Measurements from ENCODE around the gene HMGN4.

- TF ChIP-seq POLR2A (IDR thresholded peaks at IDR 0.05; ENCODE audit: borderline replicate concordance, extremely low read depth, insufficient read depth, insufficient read length) (no peak), CEBPB (IDR thresholded peaks at IDR 0.05; ENCODE audit: low read depth) (no peak), POLR2AphosphoS5 (IDR thresholded peaks at IDR 0.05; ENCODE audit: low read depth, low read length) (no peak), EGR1 (IDR thresholded peaks at IDR 0.05; ENCODE audit: low read depth) (no peak), SP1 (IDR thresholded peaks at IDR 0.05; ENCODE audit: low read depth) (no peak), EZH2phosphoT487 (IDR thresholded peaks at IDR 0.05; ENCODE audit: borderline replicate concordance) (no peak), ZNF274 (IDR thresholded peaks at IDR 0.05; ENCODE audit: low read depth, low read length) (no peak), REST (IDR thresholded peaks at IDR 0.05; ENCODE audit: low read depth) (no peak), JUND (IDR thresholded peaks at IDR 0.05) (no peak), EZH2 (IDR thresholded peaks at IDR 0.05) (no peak), ELF1 (IDR thresholded peaks at IDR 0.05; ENCODE audit: borderline replicate concordance, low read depth) (no peak)
- TF ChIP-seq, protein P1, sequence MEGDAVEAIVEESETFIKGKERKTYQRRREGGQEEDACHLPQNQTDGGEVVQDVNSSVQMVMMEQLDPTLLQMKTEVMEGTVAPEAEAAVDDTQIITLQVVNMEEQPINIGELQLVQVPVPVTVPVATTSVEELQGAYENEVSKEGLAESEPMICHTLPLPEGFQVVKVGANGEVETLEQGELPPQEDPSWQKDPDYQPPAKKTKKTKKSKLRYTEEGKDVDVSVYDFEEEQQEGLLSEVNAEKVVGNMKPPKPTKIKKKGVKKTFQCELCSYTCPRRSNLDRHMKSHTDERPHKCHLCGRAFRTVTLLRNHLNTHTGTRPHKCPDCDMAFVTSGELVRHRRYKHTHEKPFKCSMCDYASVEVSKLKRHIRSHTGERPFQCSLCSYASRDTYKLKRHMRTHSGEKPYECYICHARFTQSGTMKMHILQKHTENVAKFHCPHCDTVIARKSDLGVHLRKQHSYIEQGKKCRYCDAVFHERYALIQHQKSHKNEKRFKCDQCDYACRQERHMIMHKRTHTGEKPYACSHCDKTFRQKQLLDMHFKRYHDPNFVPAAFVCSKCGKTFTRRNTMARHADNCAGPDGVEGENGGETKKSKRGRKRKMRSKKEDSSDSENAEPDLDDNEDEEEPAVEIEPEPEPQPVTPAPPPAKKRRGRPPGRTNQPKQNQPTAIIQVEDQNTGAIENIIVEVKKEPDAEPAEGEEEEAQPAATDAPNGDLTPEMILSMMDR (IDR thresholded peaks at IDR 0.05 in 2 of 3, conservative IDR thresholded peaks at IDR 0.05 in 1 of 3; ENCODE audit: borderline replicate concordance in 1 of 3, insufficient read depth in 1 of 3, low read depth in 2 of 3, low read length in 2 of 3), result no peak
- TF ChIP-seq, protein P2, sequence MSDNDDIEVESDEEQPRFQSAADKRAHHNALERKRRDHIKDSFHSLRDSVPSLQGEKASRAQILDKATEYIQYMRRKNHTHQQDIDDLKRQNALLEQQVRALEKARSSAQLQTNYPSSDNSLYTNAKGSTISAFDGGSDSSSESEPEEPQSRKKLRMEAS (IDR thresholded peaks at IDR 0.05), result no peak
Measured at GRCh38 chr6:26545627-26546026, 7.5 kb downstream of the HMGN4 start.

All from HCT116 (cell line).